ENCODE measurements around the gene DSTYK.

DNA sequence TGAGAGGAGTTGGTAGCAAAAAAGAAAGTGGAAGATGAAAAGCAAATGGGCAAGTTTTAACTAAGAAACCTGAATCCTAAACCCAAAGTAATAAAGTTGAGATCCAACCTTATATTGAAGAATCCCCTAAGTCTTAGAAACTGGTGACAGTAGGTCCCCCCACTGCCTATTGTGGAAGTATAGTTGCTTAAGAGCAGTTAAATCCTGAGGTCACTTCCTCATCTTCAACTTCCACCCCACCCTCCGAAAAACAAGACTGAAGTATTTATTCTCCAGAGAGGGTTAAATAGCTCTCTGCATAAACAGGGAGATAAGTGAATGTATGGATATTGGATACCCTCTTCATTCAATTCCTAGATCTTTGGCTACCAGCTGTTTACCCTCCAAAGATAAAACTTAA is 3.3 kb upstream of the DSTYK start:
- TF ChIP-seq EZH2phosphoT487 (IDR thresholded peaks at IDR 0.05): no peak
- TF ChIP-seq, protein P1, sequence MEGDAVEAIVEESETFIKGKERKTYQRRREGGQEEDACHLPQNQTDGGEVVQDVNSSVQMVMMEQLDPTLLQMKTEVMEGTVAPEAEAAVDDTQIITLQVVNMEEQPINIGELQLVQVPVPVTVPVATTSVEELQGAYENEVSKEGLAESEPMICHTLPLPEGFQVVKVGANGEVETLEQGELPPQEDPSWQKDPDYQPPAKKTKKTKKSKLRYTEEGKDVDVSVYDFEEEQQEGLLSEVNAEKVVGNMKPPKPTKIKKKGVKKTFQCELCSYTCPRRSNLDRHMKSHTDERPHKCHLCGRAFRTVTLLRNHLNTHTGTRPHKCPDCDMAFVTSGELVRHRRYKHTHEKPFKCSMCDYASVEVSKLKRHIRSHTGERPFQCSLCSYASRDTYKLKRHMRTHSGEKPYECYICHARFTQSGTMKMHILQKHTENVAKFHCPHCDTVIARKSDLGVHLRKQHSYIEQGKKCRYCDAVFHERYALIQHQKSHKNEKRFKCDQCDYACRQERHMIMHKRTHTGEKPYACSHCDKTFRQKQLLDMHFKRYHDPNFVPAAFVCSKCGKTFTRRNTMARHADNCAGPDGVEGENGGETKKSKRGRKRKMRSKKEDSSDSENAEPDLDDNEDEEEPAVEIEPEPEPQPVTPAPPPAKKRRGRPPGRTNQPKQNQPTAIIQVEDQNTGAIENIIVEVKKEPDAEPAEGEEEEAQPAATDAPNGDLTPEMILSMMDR (IDR thresholded peaks at IDR 0.05): no peak

Measured in neural progenitor cell (in vitro differentiated cells).